Measurements from ENCODE around the gene GRM7.

DNA sequence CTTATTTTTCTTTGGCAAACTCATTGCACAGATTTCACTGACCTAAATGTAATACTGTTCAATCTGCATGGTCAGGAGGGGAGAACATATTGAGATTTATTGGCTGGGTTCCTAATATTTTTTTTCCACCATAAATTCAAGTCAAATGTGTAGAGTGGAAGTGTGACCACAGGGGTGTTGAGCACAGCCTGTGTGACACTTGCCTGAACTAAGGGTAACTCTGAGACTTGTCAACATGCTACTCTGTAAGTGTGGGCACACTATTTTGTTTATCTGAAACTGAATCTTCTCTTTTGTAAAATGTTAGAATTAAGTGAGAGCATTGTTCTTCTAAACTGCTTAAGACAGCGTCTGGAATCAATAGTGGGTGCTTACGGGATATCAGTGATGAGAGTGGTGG lies 516.2 kb downstream of the GRM7 start:
- TF ChIP-seq, protein P1, sequence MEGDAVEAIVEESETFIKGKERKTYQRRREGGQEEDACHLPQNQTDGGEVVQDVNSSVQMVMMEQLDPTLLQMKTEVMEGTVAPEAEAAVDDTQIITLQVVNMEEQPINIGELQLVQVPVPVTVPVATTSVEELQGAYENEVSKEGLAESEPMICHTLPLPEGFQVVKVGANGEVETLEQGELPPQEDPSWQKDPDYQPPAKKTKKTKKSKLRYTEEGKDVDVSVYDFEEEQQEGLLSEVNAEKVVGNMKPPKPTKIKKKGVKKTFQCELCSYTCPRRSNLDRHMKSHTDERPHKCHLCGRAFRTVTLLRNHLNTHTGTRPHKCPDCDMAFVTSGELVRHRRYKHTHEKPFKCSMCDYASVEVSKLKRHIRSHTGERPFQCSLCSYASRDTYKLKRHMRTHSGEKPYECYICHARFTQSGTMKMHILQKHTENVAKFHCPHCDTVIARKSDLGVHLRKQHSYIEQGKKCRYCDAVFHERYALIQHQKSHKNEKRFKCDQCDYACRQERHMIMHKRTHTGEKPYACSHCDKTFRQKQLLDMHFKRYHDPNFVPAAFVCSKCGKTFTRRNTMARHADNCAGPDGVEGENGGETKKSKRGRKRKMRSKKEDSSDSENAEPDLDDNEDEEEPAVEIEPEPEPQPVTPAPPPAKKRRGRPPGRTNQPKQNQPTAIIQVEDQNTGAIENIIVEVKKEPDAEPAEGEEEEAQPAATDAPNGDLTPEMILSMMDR (conservative IDR thresholded peaks at IDR 0.05; ENCODE audit: low read length), result no peak
- TF ChIP-seq EZH2phosphoT487 (IDR thresholded peaks at IDR 0.05; ENCODE audit: borderline replicate concordance, low read depth, low read length), result no peak
